ENCODE results near the gene DPPA3.

The DPPA3 gene

DNA sequence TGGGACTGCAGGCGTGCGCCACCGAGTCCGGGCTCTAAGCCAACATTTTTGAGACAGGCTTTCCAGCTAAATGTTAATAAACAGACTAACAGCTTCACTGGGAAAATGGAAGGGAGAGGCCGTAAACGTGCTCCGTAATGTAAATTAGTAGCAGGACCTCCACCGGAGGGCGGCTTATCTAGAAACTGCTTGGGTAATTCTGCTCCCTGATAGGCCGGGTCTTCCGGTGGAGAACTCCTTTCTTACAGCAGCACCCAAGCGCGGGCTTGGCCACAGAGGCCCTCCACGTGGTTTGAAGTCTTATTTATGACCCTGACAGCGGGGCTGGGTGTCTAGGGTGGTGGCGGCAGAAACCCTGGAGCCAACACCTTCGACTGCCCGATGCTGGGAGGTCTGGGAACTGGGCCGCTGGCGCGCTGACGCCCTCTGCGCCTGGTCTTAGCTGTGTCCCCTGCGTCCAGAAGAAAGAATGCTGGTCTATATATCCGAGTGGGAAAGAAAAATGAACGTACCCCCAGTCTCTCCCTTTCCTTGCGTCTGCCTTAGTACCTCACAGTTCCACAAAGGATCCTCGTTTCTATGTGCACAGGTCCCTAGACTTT is 1.7 kb downstream of the DPPA3 start:
- no peak for DNase-seq

DNA sequence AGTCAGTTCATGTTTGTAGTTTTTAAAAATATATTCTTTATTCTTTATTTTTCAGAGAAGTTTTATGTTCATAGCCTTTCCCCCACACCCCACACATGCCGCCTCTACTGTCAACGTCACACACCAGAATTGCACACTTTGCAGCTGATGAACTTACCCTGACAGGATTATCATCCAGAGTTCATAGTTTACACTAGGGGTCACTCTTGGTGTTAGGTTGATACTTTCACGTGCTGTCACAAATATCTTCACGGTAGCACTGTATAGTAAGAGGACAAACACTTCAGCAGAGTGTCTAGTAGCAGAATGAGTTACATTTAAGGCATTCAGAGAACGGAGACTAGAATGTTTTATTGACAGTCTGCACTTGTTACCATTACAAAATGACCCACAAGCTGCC is 5.1 kb downstream of the DPPA3 start:
- Histone ChIP-seq H3K36me3 (replicated peaks; ENCODE audit: insufficient read depth, low read length) (no peaks in the 10 kb centered on the region), H3K4me1 (ENCODE audit: low read length) (no peaks in the 10 kb centered on the region), H3K9me2 (replicated peaks; ENCODE audit: insufficient read depth, low read length) (no peaks in the 10 kb centered on the region), H3K9ac (ENCODE audit: low read length) (no peak overlapping the region), H3K9me3 (replicated peaks; ENCODE audit: insufficient read depth, low read length) (no peaks in the 10 kb centered on the region), H3K79me2 (ENCODE audit: low read length) (no peaks in the 10 kb centered on the region), H3K4me2 (ENCODE audit: low read depth, low read length) (no peak overlapping the region), H3K27ac (ENCODE audit: low read length) (no peak overlapping the region), H4K20me1 (ENCODE audit: insufficient read depth, low read length) (no peaks in the 10 kb centered on the region), H3K4me3 (ENCODE audit: low read length) (no peak overlapping the region), H2AFZ (ENCODE audit: low read length) (no peak overlapping the region), H3K27me3 (replicated peaks; ENCODE audit: insufficient read depth, low read length) (no peaks in the 10 kb centered on the region), H3F3A (ENCODE audit: insufficient read depth, low read length) (no peaks in the 10 kb centered on the region)
- TF ChIP-seq EZH2 (optimal IDR thresholded peaks at IDR 0.05; ENCODE audit: low read depth, low read length): no peak
- TF ChIP-seq, protein P1, sequence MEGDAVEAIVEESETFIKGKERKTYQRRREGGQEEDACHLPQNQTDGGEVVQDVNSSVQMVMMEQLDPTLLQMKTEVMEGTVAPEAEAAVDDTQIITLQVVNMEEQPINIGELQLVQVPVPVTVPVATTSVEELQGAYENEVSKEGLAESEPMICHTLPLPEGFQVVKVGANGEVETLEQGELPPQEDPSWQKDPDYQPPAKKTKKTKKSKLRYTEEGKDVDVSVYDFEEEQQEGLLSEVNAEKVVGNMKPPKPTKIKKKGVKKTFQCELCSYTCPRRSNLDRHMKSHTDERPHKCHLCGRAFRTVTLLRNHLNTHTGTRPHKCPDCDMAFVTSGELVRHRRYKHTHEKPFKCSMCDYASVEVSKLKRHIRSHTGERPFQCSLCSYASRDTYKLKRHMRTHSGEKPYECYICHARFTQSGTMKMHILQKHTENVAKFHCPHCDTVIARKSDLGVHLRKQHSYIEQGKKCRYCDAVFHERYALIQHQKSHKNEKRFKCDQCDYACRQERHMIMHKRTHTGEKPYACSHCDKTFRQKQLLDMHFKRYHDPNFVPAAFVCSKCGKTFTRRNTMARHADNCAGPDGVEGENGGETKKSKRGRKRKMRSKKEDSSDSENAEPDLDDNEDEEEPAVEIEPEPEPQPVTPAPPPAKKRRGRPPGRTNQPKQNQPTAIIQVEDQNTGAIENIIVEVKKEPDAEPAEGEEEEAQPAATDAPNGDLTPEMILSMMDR (IDR thresholded peaks at IDR 0.05; ENCODE audit: low read length): peak; percentile 24
- DNase-seq: peak; percentile 38

More for the DNA sequence above, 1.7 kb downstream of the DPPA3 start:
- no peaks in the 10 kb centered on the region for H3K79me2 ChIP-seq (ENCODE audit: low read length)
- TF ChIP-seq EZH2 (optimal IDR thresholded peaks at IDR 0.05; ENCODE audit: low read depth, low read length) (no peak), EZH2phosphoT487 (IDR thresholded peaks at IDR 0.05; ENCODE audit: low read length) (no peak)
- TF ChIP-seq, protein P1 (IDR thresholded peaks at IDR 0.05; ENCODE audit: low read length): no peak
- H2AFZ ChIP-seq (ENCODE audit: low read length): no peak overlapping the region
- H3K9me2 ChIP-seq (replicated peaks; ENCODE audit: insufficient read depth, low read length): no peaks in the 10 kb centered on the region
- H3K27ac ChIP-seq (ENCODE audit: low read length): no peak overlapping the region
- H3K36me3 ChIP-seq (replicated peaks; ENCODE audit: insufficient read depth, low read length): no peaks in the 10 kb centered on the region
- no peak overlapping the region for H3K4me3 ChIP-seq (ENCODE audit: low read length)
- H3K9ac ChIP-seq (ENCODE audit: low read length): no peak overlapping the region
- no peaks in the 10 kb centered on the region for H3F3A ChIP-seq (ENCODE audit: insufficient read depth, low read length)
- H3K4me2 ChIP-seq (ENCODE audit: low read depth, low read length): no peak overlapping the region
- H4K20me1 ChIP-seq (ENCODE audit: insufficient read depth, low read length): no peaks in the 10 kb centered on the region
- no peaks in the 10 kb centered on the region for H3K27me3 ChIP-seq (replicated peaks; ENCODE audit: insufficient read depth, low read length)
- H3K9me3 ChIP-seq (replicated peaks; ENCODE audit: insufficient read depth, low read length): no peaks in the 10 kb centered on the region
- H3K4me1 ChIP-seq (ENCODE audit: low read length): no peaks in the 10 kb centered on the region

DNA sequence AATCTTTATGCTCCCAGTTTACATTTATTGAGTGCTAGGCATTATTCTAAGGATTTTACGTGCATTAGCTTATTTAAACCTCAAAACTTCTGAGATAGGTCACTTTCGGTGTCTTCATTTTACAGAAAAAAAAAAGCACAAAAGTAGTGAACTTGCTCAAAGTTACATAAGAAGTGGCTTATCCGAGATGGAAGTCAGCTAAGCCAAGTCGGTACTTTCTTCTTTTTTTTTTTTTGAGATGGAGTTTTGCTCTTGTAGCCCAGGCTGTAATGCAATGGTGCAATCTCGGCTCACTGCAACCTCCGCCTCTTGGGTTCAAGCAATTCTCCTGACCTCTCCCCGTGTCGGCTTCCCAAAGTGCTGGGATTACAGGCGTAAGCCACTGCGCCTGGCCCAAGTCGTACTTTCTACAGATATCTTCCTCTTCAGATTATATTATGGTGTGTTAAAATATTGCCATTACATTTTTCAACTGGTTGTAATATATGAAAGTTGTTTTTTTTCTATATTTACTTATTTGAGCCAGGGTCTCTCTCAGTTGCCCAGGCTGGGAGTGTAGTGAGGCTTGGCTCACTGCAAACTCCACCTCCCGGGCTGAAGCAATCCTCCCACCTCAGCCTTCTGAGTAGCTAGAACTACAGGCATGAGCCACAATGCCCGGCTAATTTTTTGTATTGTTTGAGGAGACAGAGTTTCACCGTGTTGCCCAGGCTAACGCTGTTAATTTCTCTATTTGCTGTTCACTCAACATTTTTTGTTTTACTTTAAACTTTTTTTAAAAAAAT is 8.9 kb downstream of the DPPA3 start:
- H3F3A ChIP-seq (ENCODE audit: insufficient read depth, low read length): no peaks in the 10 kb centered on the region
- H3K27me3 ChIP-seq (replicated peaks; ENCODE audit: insufficient read depth, low read length): no peaks in the 10 kb centered on the region
- H3K9ac ChIP-seq (ENCODE audit: low read length): no peak overlapping the region
- H3K36me3 ChIP-seq (replicated peaks; ENCODE audit: insufficient read depth, low read length): no peaks in the 10 kb centered on the region
- no peaks in the 10 kb centered on the region for H3K9me3 ChIP-seq (replicated peaks; ENCODE audit: insufficient read depth, low read length)
- no peaks in the 10 kb centered on the region for H4K20me1 ChIP-seq (ENCODE audit: insufficient read depth, low read length)
- no peaks in the 10 kb centered on the region for H3K4me1 ChIP-seq (ENCODE audit: low read length)
- no peaks in the 10 kb centered on the region for H3K9me2 ChIP-seq (replicated peaks; ENCODE audit: insufficient read depth, low read length)
- no peak for DNase-seq
- H3K4me2 ChIP-seq (ENCODE audit: low read depth, low read length): no peak overlapping the region
- H3K4me3 ChIP-seq (ENCODE audit: low read length): no peak overlapping the region
- H2AFZ ChIP-seq (ENCODE audit: low read length): no peak overlapping the region
- no peak overlapping the region for H3K27ac ChIP-seq (ENCODE audit: low read length)
- H3K79me2 ChIP-seq (ENCODE audit: low read length): no peaks in the 10 kb centered on the region
- TF ChIP-seq EZH2phosphoT487 (IDR thresholded peaks at IDR 0.05; ENCODE audit: low read length) (no peak), EZH2 (optimal IDR thresholded peaks at IDR 0.05; ENCODE audit: low read depth, low read length) (no peak)
- TF ChIP-seq, protein P1 (IDR thresholded peaks at IDR 0.05; ENCODE audit: low read length): no peak
